IPS-15b (cell line): ENCODE data around the gene DLL3.
"Not testable (repeated sequence)": the region's sequence is repeated elsewhere in the genome, so short reads cannot be mapped to it uniquely, and the experiment has no call there.

Experiments used
- H3K27me3 ChIP-seq: one replicate; pipeline ENCODE4 v1.6.1; 2013; ENCODE audit warnings: low read length; ENCODE audit not compliant: control insufficient read depth, insufficient read depth
- H3K36me3 ChIP-seq: one replicate; pipeline ENCODE4 v1.6.1; 2013; ENCODE audit warnings: low read length; ENCODE audit not compliant: control insufficient read depth, insufficient read depth
- H3K4me1 ChIP-seq: one replicate; pipeline ENCODE4 v1.6.1; 2013; ENCODE audit warnings: mild to moderate bottlenecking, low read length; ENCODE audit not compliant: control insufficient read depth, insufficient read depth
- H3K4me3 ChIP-seq: one replicate; pipeline ENCODE4 v1.5.1; 2013; ENCODE audit warnings: low read depth, low read length
- H3K9ac ChIP-seq: one replicate; pipeline ENCODE4 v1.6.1; 2013; ENCODE audit warnings: low read depth, mild to moderate bottlenecking, low read length
- H3K9me3 ChIP-seq: one replicate; pipeline ENCODE4 v1.6.1; 2013; ENCODE audit warnings: mild to moderate bottlenecking, low read length; ENCODE audit not compliant: control insufficient read depth, insufficient read depth

The DLL3 gene

DNA sequence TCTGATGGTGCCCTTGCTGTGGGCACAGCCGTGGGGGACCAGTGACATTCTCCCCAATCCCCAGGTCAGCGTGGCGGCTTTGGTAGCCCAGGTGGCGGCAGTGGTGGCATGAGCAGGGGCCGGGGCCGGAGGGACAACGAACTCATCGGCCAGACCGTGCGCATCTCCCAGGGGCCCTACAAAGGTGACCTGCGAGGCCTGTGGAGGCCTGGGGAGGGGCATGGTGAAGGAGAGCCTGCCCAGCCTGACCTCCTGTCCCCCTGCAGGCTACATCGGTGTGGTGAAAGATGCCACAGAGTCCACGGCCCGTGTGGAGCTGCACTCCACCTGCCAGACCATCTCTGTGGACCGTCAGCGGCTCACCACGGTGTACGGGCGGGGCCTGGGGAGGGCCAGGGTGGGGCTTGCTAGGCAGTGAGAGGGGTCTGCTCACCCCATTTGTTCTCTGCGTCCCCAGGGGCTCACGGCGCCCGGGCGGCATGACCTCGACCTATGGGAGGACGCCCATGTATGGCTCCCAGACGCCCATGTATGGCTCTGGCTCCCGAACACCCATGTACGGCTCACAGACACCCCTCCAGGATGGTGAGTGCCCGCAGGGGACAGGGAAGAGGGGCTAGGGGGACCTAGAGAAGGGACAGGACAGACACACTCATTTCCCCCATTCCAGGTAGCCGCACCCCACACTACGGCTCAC lies 25.9 kb upstream of the DLL3 start:
- Histone ChIP-seq H3K27me3 (no peaks in the 10 kb centered on the region), H3K36me3 (peaks cover 77% of the 10 kb centered on the region), H3K4me1 (no peaks in the 10 kb centered on the region), H3K9ac (no peak overlapping the region), H3K9me3 (no peaks in the 10 kb centered on the region), H3K4me3 (no peak overlapping the region)

GRCh38 chr19:39473443-39473960 lies 25.2 kb upstream of the DLL3 start:
- Histone ChIP-seq H3K27me3 (no peaks in the 10 kb centered on the region), H3K9ac (no peak overlapping the region), H3K4me3 (no peak overlapping the region), H3K4me1 (no peaks in the 10 kb centered on the region), H3K9me3 (no peaks in the 10 kb centered on the region), H3K36me3 (peaks cover 71% of the 10 kb centered on the region)

DNA sequence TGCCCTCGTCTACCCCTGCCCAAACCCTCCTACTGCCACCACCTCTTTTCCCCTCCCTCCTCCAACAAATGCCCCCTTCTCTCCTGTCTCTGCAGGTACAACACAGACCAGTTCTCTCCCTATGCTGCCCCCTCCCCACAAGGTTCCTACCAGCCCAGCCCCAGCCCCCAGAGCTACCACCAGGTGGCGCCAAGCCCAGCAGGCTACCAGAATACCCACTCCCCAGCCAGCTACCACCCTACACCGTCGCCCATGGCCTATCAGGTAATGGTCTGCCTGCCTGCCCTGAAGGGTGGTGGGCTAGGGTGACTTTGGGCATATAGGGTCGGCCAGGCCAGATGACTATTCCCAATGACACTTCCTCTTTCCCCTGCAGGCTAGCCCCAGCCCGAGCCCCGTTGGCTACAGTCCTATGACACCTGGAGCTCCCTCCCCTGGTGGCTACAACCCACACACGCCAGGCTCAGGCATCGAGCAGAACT lies 24.6 kb upstream of the DLL3 start:
- H3K9me3 ChIP-seq: no peaks in the 10 kb centered on the region
- H3K36me3 ChIP-seq: peaks cover 64% of the 10 kb centered on the region
- no peak overlapping the region for H3K9ac ChIP-seq
- no peaks in the 10 kb centered on the region for H3K4me1 ChIP-seq
- H3K27me3 ChIP-seq: no peaks in the 10 kb centered on the region
- no peak overlapping the region for H3K4me3 ChIP-seq

- Histone ChIP-seq H3K9me3 (no peaks in the 10 kb centered on the region), H3K4me3 (no peak overlapping the region), H3K36me3 (peaks cover 53% of the 10 kb centered on the region), H3K4me1 (no peaks in the 10 kb centered on the region), H3K27me3 (no peaks in the 10 kb centered on the region), H3K9ac (no peak overlapping the region)
Observed at GRCh38 chr19:39475748-39476147, 23.0 kb upstream of the DLL3 start.

GRCh38 chr19:39479319-39479801 lies 19.4 kb upstream of the DLL3 start:
- peaks cover 26% of the 10 kb centered on the region for H3K36me3 ChIP-seq
- not testable (repeated sequence) for H3K4me3 ChIP-seq, H3K4me1 ChIP-seq, H3K27me3 ChIP-seq, H3K9me3 ChIP-seq, H3K9ac ChIP-seq

DNA sequence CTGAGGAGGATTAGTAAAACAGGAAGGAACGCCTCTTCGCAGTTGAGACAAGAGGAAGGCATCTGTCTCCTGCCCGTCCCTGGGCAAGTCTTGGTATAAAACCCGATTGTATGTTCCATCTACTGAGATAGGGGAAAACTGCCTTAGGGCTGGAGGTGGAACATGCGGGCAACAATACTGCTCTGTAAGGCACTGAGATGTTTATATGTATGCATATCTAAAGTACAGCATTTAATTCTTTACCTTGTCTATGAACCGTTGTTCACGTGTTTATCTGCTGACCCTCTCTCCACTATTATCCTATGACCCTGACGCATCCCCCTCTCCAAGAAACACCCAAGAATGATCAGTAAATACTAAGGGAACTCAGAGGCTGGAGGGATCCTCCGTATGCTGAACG lies 18.8 kb upstream of the DLL3 start:
- Histone ChIP-seq H3K27me3 (no peaks in the 10 kb centered on the region), H3K9me3 (no peaks in the 10 kb centered on the region), H3K9ac (peak overlapping the region; percentile 41), H3K36me3 (peaks cover 24% of the 10 kb centered on the region), H3K4me3 (peak overlapping the region; percentile 98), H3K4me1 (peaks cover 2% of the 10 kb centered on the region)

- Histone ChIP-seq H3K9me3 (no peaks in the 10 kb centered on the region), H3K4me3 (peak within 1 kb of the TSS; percentile 98), H3K9ac (peak within 1 kb of the TSS; percentile 99), H3K36me3 (peaks cover 21% of the 10 kb centered on the region), H3K4me1 (peaks cover 2% of the 10 kb centered on the region), H3K27me3 (no peaks in the 10 kb centered on the region)
Observed at GRCh38 chr19:39480337-39481228, 18.2 kb upstream of the DLL3 start, which contains the start of gene TIMM50. Gene TIMM50 (plus strand): TSS chr19:39480838. CDS start chr19:39480854, 16 bp downstream.

DNA sequence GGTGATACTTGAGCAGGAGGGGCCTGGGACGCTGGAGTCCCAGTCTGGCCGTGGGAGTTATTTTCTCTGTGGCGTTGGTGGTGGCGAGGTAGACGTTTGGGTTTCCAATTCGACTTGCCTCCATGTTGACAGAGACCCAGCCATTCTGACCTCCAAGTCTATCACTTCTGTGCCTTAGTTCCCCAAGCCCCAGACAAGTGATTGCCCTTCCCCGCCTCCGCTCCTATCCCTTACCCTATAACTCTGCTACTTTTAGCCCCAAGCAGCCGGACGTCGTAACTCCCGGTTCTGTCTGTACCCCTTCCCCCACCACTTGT lies 17.6 kb upstream of the DLL3 start:
- peak overlapping the region; percentile 98 for H3K4me3 ChIP-seq
- peaks cover 20% of the 10 kb centered on the region for H3K36me3 ChIP-seq
- H3K9ac ChIP-seq: peak overlapping the region; percentile 99
- H3K27me3 ChIP-seq: no peaks in the 10 kb centered on the region
- H3K9me3 ChIP-seq: no peaks in the 10 kb centered on the region
- H3K4me1 ChIP-seq: peaks cover 2% of the 10 kb centered on the region

- H3K9ac ChIP-seq: peak overlapping the region; percentile 99
- H3K4me3 ChIP-seq: peak overlapping the region; percentile 98
- peaks cover 2% of the 10 kb centered on the region for H3K4me1 ChIP-seq
- H3K36me3 ChIP-seq: peaks cover 23% of the 10 kb centered on the region
- H3K9me3 ChIP-seq: no peaks in the 10 kb centered on the region
- H3K27me3 ChIP-seq: no peaks in the 10 kb centered on the region
Observed at GRCh38 chr19:39481676-39482075, 17.1 kb upstream of the DLL3 start.

GRCh38 chr19:39483141-39483540 lies 15.6 kb upstream of the DLL3 start:
- Histone ChIP-seq H3K4me1 (peaks cover 2% of the 10 kb centered on the region), H3K27me3 (no peaks in the 10 kb centered on the region), H3K9me3 (no peaks in the 10 kb centered on the region), H3K36me3 (peaks cover 32% of the 10 kb centered on the region), H3K9ac (no peak overlapping the region), H3K4me3 (no peak overlapping the region)

GRCh38 chr19:39489756-39490155 lies 9.0 kb upstream of the DLL3 start:
- Histone ChIP-seq H3K4me3 (no peak overlapping the region), H3K36me3 (peaks cover 45% of the 10 kb centered on the region), H3K4me1 (no peaks in the 10 kb centered on the region), H3K27me3 (no peaks in the 10 kb centered on the region), H3K9me3 (no peaks in the 10 kb centered on the region), H3K9ac (no peak overlapping the region)
